ENCODE measurements around the gene RAB4A. TPM values are rescaled to one million over a fixed set of nuclear protein-coding genes. Genes with fewer than 3 reads are reported as not detected.
A peak's percentile ranks its signal among the peaks of the same experiment; 100 is the strongest.

Gene RAB4A
- total and polyA plus RNA-seq, 2 of the 13 experiments (the other 11 are each of a cell fraction or from before 2014, with no cell fraction given), result 56.0 to 80.1 TPM

GRCh38 chr1:229279242-229279641 is 8.3 kb downstream of the RAB4A start (continued):
- TF ChIP-seq CEBPG (CRISPR knock-in tag; IDR thresholded peaks at IDR 0.05) (peak; percentile 28; the same call in 1 of the 2 replicates), TCF7 (IDR thresholded peaks at IDR 0.05; ENCODE audit: low read depth) (peak; percentile 47), ZSCAN5A (CRISPR knock-in tag; IDR thresholded peaks at IDR 0.05; ENCODE audit: borderline replicate concordance) (no peak), EP300 (IDR thresholded peaks at IDR 0.05; ENCODE audit: low read depth in 2 of 2, low read length in 2 of 2) (peak in 1 of 2 experiments; percentile 36; a peak in 1 of 4 replicates), EP300 (CRISPR knock-in tag; IDR thresholded peaks at IDR 0.05; ENCODE audit: borderline replicate concordance) (no peak), HNF4A (CRISPR knock-in tag; IDR thresholded peaks at IDR 0.05) (peak; percentile 69), HOXA3 (CRISPR knock-in tag; IDR thresholded peaks at IDR 0.05) (0 out of 2 replicates have a peak, but pooled peaks have one; percentile 31), ZNF772 (CRISPR knock-in tag; IDR thresholded peaks at IDR 0.05) (no peak), RARA (CRISPR knock-in tag; IDR thresholded peaks at IDR 0.05) (peak; percentile 38; the same call in 1 of the 2 replicates), HNF4G (IDR thresholded peaks at IDR 0.05; ENCODE audit: borderline replicate concordance, low read depth, low read length) (peak; percentile 65; the same call in 1 of the 2 replicates), HNF4G (CRISPR knock-in tag; IDR thresholded peaks at IDR 0.05; ENCODE audit: borderline replicate concordance, low read depth) (no peak), PBX2 (CRISPR knock-in tag; IDR thresholded peaks at IDR 0.05) (no peak), BCL6 (CRISPR knock-in tag; IDR thresholded peaks at IDR 0.05) (peak; percentile 56), ZNF580 (CRISPR knock-in tag; IDR thresholded peaks at IDR 0.05; ENCODE audit: borderline replicate concordance, low read depth) (no peak)

All from HepG2 (cell line).